ENCODE measurements around the gene KIRREL2.

KIRREL2 gene

DNA sequence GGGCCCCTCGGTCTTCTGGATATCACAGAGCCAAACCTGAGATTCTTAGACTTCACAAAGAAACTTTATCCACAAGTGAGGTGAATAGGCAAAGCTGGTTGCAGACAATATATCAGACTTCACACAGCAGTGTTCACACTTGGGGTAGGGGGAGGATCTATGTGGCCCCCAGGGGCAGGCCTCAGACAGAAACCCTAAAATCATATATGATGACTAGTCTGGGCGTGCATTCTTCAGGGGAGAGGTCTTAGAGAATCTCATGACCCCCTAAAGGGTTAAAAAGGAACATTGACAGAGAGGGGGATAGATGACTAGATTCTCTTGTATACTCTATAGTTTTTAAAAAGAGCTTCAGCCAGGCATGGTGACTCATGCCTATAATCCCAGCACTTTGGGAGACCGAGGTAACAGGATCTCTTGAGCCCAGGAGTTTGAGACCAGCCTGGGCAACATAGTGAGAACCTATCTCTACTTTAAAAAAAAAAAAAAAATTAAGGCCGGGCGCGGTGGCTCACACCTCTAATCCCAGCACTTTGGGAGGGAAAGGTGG lies 48.5 kb downstream of the KIRREL2 start (continued):
- TF ChIP-seq, protein P1, sequence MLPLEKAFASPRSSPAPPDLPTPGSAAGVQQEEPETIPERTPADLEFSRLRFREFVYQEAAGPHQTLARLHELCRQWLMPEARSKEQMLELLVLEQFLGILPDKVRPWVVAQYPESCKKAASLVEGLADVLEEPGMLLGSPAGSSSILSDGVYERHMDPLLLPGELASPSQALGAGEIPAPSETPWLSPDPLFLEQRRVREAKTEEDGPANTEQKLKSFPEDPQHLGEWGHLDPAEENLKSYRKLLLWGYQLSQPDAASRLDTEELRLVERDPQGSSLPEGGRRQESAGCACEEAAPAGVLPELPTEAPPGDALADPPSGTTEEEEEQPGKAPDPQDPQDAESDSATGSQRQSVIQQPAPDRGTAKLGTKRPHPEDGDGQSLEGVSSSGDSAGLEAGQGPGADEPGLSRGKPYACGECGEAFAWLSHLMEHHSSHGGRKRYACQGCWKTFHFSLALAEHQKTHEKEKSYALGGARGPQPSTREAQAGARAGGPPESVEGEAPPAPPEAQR (tag by site-specific recombination; IDR thresholded peaks at IDR 0.05) = no peak
- no peak for TF ChIP-seq KLF7 (tag by site-specific recombination; IDR thresholded peaks at IDR 0.05; ENCODE audit: borderline replicate concordance)
- TF ChIP-seq, protein P2, sequence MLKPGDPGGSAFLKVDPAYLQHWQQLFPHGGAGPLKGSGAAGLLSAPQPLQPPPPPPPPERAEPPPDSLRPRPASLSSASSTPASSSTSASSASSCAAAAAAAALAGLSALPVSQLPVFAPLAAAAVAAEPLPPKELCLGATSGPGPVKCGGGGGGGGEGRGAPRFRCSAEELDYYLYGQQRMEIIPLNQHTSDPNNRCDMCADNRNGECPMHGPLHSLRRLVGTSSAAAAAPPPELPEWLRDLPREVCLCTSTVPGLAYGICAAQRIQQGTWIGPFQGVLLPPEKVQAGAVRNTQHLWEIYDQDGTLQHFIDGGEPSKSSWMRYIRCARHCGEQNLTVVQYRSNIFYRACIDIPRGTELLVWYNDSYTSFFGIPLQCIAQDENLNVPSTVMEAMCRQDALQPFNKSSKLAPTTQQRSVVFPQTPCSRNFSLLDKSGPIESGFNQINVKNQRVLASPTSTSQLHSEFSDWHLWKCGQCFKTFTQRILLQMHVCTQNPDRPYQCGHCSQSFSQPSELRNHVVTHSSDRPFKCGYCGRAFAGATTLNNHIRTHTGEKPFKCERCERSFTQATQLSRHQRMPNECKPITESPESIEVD (tag by site-specific recombination; IDR thresholded peaks at IDR 0.05) = no peak
- no peak for TF ChIP-seq ZNF548 (tag by site-specific recombination; IDR thresholded peaks at IDR 0.05)
- TF ChIP-seq ZNF701 (tag by site-specific recombination; IDR thresholded peaks at IDR 0.05) = no peak
- TF ChIP-seq ZNF596 (tag by site-specific recombination; IDR thresholded peaks at IDR 0.05) = no peak
- no peak for TF ChIP-seq ZNF549 (tag by site-specific recombination; IDR thresholded peaks at IDR 0.05)
- TF ChIP-seq ZNF664 (tag by site-specific recombination; IDR thresholded peaks at IDR 0.05) = no peak
- TF ChIP-seq SETDB1 (IDR thresholded peaks at IDR 0.05; ENCODE audit: insufficient read length, low read length) = no peak
- no peak for TF ChIP-seq TRIM28 (IDR thresholded peaks at IDR 0.05; ENCODE audit: borderline replicate concordance, low read length)
- TF ChIP-seq ZNF571 (tag by site-specific recombination; IDR thresholded peaks at IDR 0.05) = no peak
- no peak for TF ChIP-seq ZNF747 (tag by site-specific recombination; IDR thresholded peaks at IDR 0.05)
- TF ChIP-seq, protein P3, sequence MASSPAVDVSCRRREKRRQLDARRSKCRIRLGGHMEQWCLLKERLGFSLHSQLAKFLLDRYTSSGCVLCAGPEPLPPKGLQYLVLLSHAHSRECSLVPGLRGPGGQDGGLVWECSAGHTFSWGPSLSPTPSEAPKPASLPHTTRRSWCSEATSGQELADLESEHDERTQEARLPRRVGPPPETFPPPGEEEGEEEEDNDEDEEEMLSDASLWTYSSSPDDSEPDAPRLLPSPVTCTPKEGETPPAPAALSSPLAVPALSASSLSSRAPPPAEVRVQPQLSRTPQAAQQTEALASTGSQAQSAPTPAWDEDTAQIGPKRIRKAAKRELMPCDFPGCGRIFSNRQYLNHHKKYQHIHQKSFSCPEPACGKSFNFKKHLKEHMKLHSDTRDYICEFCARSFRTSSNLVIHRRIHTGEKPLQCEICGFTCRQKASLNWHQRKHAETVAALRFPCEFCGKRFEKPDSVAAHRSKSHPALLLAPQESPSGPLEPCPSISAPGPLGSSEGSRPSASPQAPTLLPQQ (tag by site-specific recombination; IDR thresholded peaks at IDR 0.05) = no peak
- peak; percentile 10; the same call in 1 of the 2 replicates for TF ChIP-seq ZNF394 (tag by site-specific recombination; IDR thresholded peaks at IDR 0.05; ENCODE audit: borderline replicate concordance)
- no peak for TF ChIP-seq BCL11A (tag by site-specific recombination; IDR thresholded peaks at IDR 0.05; ENCODE audit: low read depth)
- TF ChIP-seq ZNF404 (tag by site-specific recombination; IDR thresholded peaks at IDR 0.05) = no peak
- TF ChIP-seq ZNF76 (tag by site-specific recombination; IDR thresholded peaks at IDR 0.05; ENCODE audit: borderline replicate concordance, low read depth) = no peak
- TF ChIP-seq GLI4 (tag by site-specific recombination; IDR thresholded peaks at IDR 0.05) = no peak
- no peak for TF ChIP-seq ZNF280C (tag by site-specific recombination; IDR thresholded peaks at IDR 0.05)
- TF ChIP-seq ZBTB26 (tag by site-specific recombination; optimal IDR thresholded peaks at IDR 0.05) = no peak
- no peak for TF ChIP-seq ZNF223 (tag by site-specific recombination; IDR thresholded peaks at IDR 0.05)
- TF ChIP-seq ZNF776 (tag by site-specific recombination; IDR thresholded peaks at IDR 0.05; ENCODE audit: borderline replicate concordance) = no peak
- TF ChIP-seq ZNF514 (tag by site-specific recombination; IDR thresholded peaks at IDR 0.05) = no peak
- TF ChIP-seq ZBTB49 (tag by site-specific recombination; IDR thresholded peaks at IDR 0.05; ENCODE audit: low read depth) = no peak
- no peak for TF ChIP-seq MEIS1 (CRISPR knock-in tag; IDR thresholded peaks at IDR 0.05; ENCODE audit: borderline replicate concordance)
- no peak for TF ChIP-seq ZNF837 (tag by site-specific recombination; IDR thresholded peaks at IDR 0.05)

All from HEK293 (cell line).